ENCODE measurements around the gene TRMT6.

Gene TRMT6

DNA sequence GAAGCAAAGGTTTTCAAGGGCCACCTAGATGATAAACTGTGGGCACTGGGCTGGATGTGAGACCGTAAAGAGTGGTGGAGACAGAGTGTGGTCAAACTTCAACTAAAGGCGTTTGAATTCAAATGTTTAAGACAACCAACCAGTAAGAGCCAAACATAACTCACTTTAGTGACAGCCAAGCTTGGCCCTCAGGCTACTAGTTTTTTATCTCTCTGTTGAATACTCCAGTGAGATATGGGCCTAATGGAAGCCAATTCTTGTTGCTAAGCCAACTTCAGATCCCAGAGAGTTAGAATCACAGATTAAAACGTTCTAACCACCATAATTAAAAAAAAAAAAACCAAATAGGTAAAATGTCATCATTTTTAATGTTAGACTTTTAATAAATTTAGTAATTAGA lies 57.3 kb downstream of the TRMT6 start:
- DNase-seq: no peak

DNA sequence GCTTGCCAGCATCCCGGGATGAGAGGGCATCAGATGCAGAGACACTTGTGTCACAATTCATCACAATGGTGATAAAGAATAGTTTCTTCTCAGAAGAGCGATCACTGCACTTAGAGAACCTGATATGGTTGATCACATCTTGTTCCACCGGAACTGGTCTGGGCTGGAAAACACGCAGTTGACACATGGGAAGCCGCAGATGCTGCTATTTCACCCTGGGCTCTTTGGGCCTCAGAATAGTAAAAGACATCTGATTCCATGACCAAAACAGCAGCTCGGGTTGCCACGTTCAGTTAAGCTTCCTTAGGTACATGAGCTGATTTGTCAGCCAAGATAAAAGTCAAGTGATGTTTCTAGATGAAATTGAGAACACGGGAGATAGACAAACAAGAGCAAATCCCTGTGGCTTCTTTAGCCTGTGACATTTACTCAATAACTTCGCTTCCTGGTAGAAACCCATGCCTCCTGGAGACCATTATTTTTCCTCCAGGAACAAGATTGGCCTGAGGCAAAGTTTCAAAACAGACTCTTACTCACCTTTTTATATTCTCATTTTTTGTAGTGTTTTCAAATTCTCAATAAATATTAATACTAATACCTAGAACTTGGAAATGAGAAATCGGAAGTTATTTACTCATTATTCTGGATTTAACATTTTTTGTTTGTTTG lies 59.4 kb downstream of the TRMT6 start:
- no peak for DNase-seq

DNA sequence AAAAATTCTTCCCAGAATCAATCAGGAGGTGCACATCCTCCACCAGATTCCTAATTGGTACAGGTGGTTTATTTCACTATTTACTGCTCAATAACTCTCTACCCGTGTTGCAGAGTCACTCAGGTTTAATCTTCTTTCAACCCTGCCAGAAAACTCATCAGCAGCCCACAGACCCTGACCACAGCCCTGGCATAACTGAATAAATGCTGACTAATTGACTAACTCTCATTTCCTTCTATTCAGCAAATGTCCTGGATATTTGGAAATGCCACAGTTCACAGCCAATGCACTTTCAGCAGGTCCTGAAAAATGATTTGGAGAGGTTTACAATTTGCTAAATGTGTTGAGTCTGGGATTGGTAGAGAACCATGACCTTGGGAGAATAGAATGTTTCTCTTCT lies 62.3 kb downstream of the TRMT6 start:
- no peak for DNase-seq

DNA sequence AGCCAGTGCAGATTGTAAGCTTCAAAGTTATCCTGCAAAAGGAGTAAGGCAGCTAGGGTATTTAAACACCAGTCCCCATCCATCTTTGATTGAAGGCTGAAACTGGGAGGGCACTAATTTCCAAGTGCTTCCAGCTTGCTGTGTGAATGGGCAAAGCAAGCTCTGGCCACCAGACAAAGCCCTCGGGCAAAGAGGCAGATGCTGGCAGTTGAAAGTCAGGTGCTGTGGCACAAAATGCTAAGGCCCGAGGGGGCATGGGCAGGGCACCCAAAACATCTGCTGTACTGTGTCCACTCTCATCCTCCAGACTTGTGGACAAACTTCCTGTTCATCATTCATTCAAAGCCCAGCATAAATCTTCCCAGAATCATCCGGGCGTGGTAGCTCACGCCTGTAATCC lies 62.9 kb downstream of the TRMT6 start:
- DNase-seq: no peak

Data from activated CD4-positive, alpha-beta T cell treated with anti-CD3 and anti-CD28 coated beads, Interleukin-2, amount 50 U/mL, for 1 hour (primary cell).